GM12878 (cell line): ENCODE results near the gene ZNF93. TPM values are rescaled to one million over a fixed set of nuclear protein-coding genes. Genes with fewer than 3 reads are reported as not detected.
"Not testable (repeated sequence)": the region's sequence is repeated elsewhere in the genome, so short reads cannot be mapped to it uniquely, and the experiment has no call there.

Source experiments
- ATAC-seq: fragments of 200-7000 bp; cut with Tn5 transposase; 3 replicates; pipeline ENCODE4 v1.9.1; 2020; ENCODE audit warnings: mild to moderate bottlenecking, moderate library complexity
- BruUV-seq: library from RNA; stranded (reverse); fragments of 400-500 nt; replicated peaks from 2 replicates; lab custom pipeline; 2021; lab: Mats Ljungman, UMichigan
- CTCF ChIA-PET: fragments of 300-600 bp; sonication (Branson Sonifier 250); formaldehyde crosslinking; extraction: SDS; loops from one replicate; lab custom pipeline; 2021; ENCODE audit warnings: inconsistent platforms; lab: Yijun Ruan, JAX
- POLR2A ChIA-PET: fragments of 350-600 bp; formaldehyde crosslinking; extraction: SDS; loops from one replicate; lab custom pipeline; 2021; ENCODE audit warnings: inconsistent platforms; lab: Charles Lee
- RAD21 ChIA-PET: fragments of 300-600 bp; sonication (Branson Sonifier 250); formaldehyde crosslinking; loops from one replicate; lab custom pipeline; 2023; ENCODE audit warnings: antibody characterized with exemption; ENCODE audit not compliant: unreplicated experiment; lab: Charles Lee
- SMC1A ChIA-PET: fragments of 300-600 bp; sonication (Branson Sonifier 250); formaldehyde crosslinking; loops from one replicate; lab custom pipeline; 2023; ENCODE audit not compliant: unreplicated experiment, uncharacterized antibody; lab: Charles Lee
- DNase-seq: peaks from one replicate; pipeline ENCODE4 v3.0.0-alpha.2; 2011; ENCODE audit warnings: low read depth, low spot score
- FAIRE-seq: peaks from 3 replicates; lab custom pipeline; 2011; peaks lifted over from hg19 to GRCh38; lab: Jason Lieb, UNC
- H2AFZ ChIP-seq: 2 replicates; pipeline ENCODE4 v1.6.0; 2011; ENCODE audit warnings: low read depth, low read length, control low read depth; ENCODE audit not compliant: control insufficient read depth
- H3K27ac ChIP-seq: 2 replicates; pipeline ENCODE4 v1.5.1; 2011; ENCODE audit warnings: control low read depth; ENCODE audit not compliant: control insufficient read depth, insufficient read depth
- H3K27me3 ChIP-seq, 2 experiments: replicated peaks in 1 of 2; 2 replicates each; pipeline versions ENCODE4 v1.6.0 to v1.6.1; 2011; ENCODE audit warnings: low read length in 1 of 2; ENCODE audit not compliant: control insufficient read depth in 2 of 2, insufficient read depth in 2 of 2
- H3K36me3 ChIP-seq, 2 experiments: 2 replicates each; pipeline ENCODE4 v1.5.1; 2011; ENCODE audit warnings: low read length in 1 of 2; ENCODE audit not compliant: control insufficient read depth in 2 of 2, insufficient read depth in 2 of 2
- H3K4me1 ChIP-seq: 2 replicates; pipeline ENCODE4 v1.6.1; 2011; ENCODE audit warnings: mild to moderate bottlenecking, low read length, moderate library complexity, mixed read lengths; ENCODE audit not compliant: control insufficient read depth, insufficient read depth
- H3K4me2 ChIP-seq: 2 replicates; pipeline ENCODE4 v1.6.0; 2011; ENCODE audit warnings: control low read depth; ENCODE audit not compliant: control insufficient read depth, insufficient read depth
- H3K4me3 ChIP-seq: fragments of 200-600 bp; sonication (generic); 2 replicates; pipeline ENCODE4 v1.5.1; 2016
- H3K79me2 ChIP-seq: 2 replicates; pipeline ENCODE4 v1.6.0; 2011; ENCODE audit warnings: low read length; ENCODE audit not compliant: control insufficient read depth, insufficient read depth
- H3K9ac ChIP-seq: 2 replicates; pipeline ENCODE4 v1.8.0; 2011; ENCODE audit warnings: low read length, control low read depth, mixed read lengths; ENCODE audit not compliant: control insufficient read depth, insufficient read depth
- H3K9me3 ChIP-seq: replicated peaks from 3 replicates; pipeline ENCODE4 v1.5.1; 2011; ENCODE audit warnings: mild to moderate bottlenecking, low read length; ENCODE audit not compliant: control insufficient read depth, insufficient read depth
- H4K20me1 ChIP-seq: 2 replicates; pipeline ENCODE4 v1.6.0; 2011; ENCODE audit not compliant: control insufficient read depth, insufficient read depth
- CEBPZ ChIP-seq: fragments of 150-350 bp; IDR thresholded peaks from 2 replicates; pipeline ENCODE4 v1.6.1; 2016; ENCODE audit warnings: low read depth, low read length
- ELK1 ChIP-seq: IDR thresholded peaks from 2 replicates; pipeline ENCODE4 v1.6.1; 2012; ENCODE audit warnings: low read depth, low read length, improper control_type of control experiment
- SPI1 ChIP-seq: IDR thresholded peaks from 2 replicates; pipeline ENCODE4 v1.6.1; 2011; ENCODE audit warnings: low read depth, mild to moderate bottlenecking, low read length, moderate library complexity, borderline replicate concordance; ENCODE audit not compliant: insufficient read depth
- ZNF274 ChIP-seq: IDR thresholded peaks from one replicate; pipeline ENCODE4 v1.8.0; 2011; ENCODE audit not compliant: insufficient read length, insufficient read depth
- whole genome bisulfite sequencing: methylation state at CpG from one replicate; pipeline ENCODE4 v1.1.6; 2016; ENCODE audit warnings: low lambda C conversion rate; ENCODE audit not compliant: insufficient replicate concordance, insufficient coverage; ENCODE audit errors: missing lambda C conversion rate; 5-methylcytosine and 5-hydroxymethylcytosine counted together
- in situ Hi-C: fragments of 300-500 bp; cut with MboI; formaldehyde crosslinking; loops from 9 replicates; pipeline ENCODE4 v1.14.3; 2018; ENCODE audit warnings: mixed read lengths
- intact Hi-C: fragments of 100-400 bp; cut with micrococcal nuclease; formaldehyde crosslinking; loops from one replicate; pipeline ENCODE4 v1.14.2; 2022; ENCODE audit not compliant: unreplicated experiment
- polyA plus RNA-seq, 11 experiments: library from polyadenylated mRNA; depleted of rRNA in 4 of 11; unstranded in 6 of 11; stranded (reverse) in 5 of 11; fragments of >200 nt; fragmentation: Nextera tagmentation in 4 of 11; fragmentation: Illumina TruSeq in 1 of 11; extraction: Ambion mirVana in 4 of 11; extraction: Trizol in 1 of 11; gene quantifications; 1 replicate in 1 of 11; 2 replicates in 10 of 11; pipeline versions ENCODE4 v1.2.1 to v1.2.3, GENCODE V29; 2011 to 2016; ENCODE audit warnings: inconsistent platforms in 2 of 11, missing spikeins in 2 of 11, low read depth in 1 of 11
- total RNA-seq, 4 experiments: library from RNA; depleted of rRNA in 3 of 4; stranded (reverse); fragments of >200 nt in 3 of 4; fragmentation: Illumina TruSeq in 1 of 4; extraction: Trizol in 1 of 4; gene quantifications; 2 replicates each; pipeline versions ENCODE4 v1.2.1 to v1.2.3, GENCODE V29; 2013 to 2021

The ZNF93 gene
- total and polyA plus RNA-seq, 10 of the 15 experiments (the other 5 are each of a cell fraction or from before 2014, with no cell fraction given) = 0.70 to 7.9 (median 1.9) TPM

GRCh38 chr19:19933432-19934314 is 32.9 kb downstream of the ZNF93 start:
- intact Hi-C loops, POLR2A ChIA-PET, H4K20me1 ChIP-seq, ATAC-seq, H3K9ac ChIP-seq, H3K4me2 ChIP-seq, H3K4me1 ChIP-seq, SMC1A ChIA-PET, H3K27me3 ChIP-seq, FAIRE-seq, H3K79me2 ChIP-seq, DNase-seq, CTCF ChIA-PET: not testable (repeated sequence)
- TSS peak; percentile 45 for BruUV-seq
- H3K9me3 ChIP-seq = peaks cover 19% of the 10 kb centered on the region; the same call in 2 of the 3 replicates
- TF ChIP-seq ZNF274 = peak; percentile 53
- TF ChIP-seq, all 136 proteins: peak for 1; not testable (repeated sequence) for 135
- H3K4me3 ChIP-seq, H2AFZ ChIP-seq, RAD21 ChIA-PET, in situ Hi-C loops, H3K36me3 ChIP-seq, H3K27ac ChIP-seq: not testable (repeated sequence)
- 98% methylated on average over 3 of the region's 3 CpGs for WGBS

GRCh38 chr19:19937403-19937802 is 36.7 kb downstream of the ZNF93 start:
- no peak overlapping the region for H3K27ac ChIP-seq
- in situ Hi-C loops = no loop called here
- H3K36me3 ChIP-seq = no peaks in the 10 kb centered on the region; a peak in 1 of 4 replicates
- RAD21 ChIA-PET = no interaction called here
- CTCF ChIA-PET = no interaction called here
- H3K9me3 ChIP-seq = peaks cover 19% of the 10 kb centered on the region; the same call in 2 of the 3 replicates
- FAIRE-seq (no peak), DNase-seq (no peak)
- H3K9ac ChIP-seq = no peak overlapping the region
- H3K4me3 ChIP-seq = no peak overlapping the region
- BruUV-seq = no TSS peak
- H3K4me1 ChIP-seq = no peaks in the 10 kb centered on the region
- H3K79me2 ChIP-seq = no peaks in the 10 kb centered on the region
- 100% methylated on average over 2 of the region's 2 CpGs for WGBS
- H2AFZ ChIP-seq = no peak overlapping the region
- no peak overlapping the region for H3K4me2 ChIP-seq
- intact Hi-C loops = no loop called here
- no peak for TF ChIP-seq CEBPZ
- no peak for TF ChIP-seq ELK1
- TF ChIP-seq SPI1 = 0 out of 2 replicates have a peak, but pooled peaks have one; percentile 16
- TF ChIP-seq, all 136 proteins: peak for 1
- H4K20me1 ChIP-seq = no peaks in the 10 kb centered on the region
- ChIA-PET SMC1A (no interaction called here), POLR2A (no interaction called here)
- no peaks in the 10 kb centered on the region for H3K27me3 ChIP-seq
- no peak for ATAC-seq
